Psoas muscle (tissue), 8 donors: ENCODE measurements around the gene PLPPR3. TPM values are rescaled to one million over a fixed set of nuclear protein-coding genes. Genes with fewer than 3 reads are reported as not detected.

ENCODE experiments used
- ATAC-seq, 4 donors: fragments of 200-7000 bp; cut with Tn5 transposase; one replicate each; pipeline ENCODE4 v1.9.1; 2020; ENCODE audit warnings: moderate library complexity in 3 of 4, mild to moderate bottlenecking in 2 of 4
- DNase-seq, 2 donors: peaks; one replicate each; pipeline ENCODE4 v3.0.0-alpha.2; 2020
- H3K27ac ChIP-seq: fragments of 200-600 bp; one replicate; pipeline ENCODE4 v1.8.0; 2022
- H3K27me3 ChIP-seq, 3 donors: fragments of 200-600 bp in 1 of 3; one replicate each; pipeline versions ENCODE4 v1.6.1 to v1.8.0; 2013 to 2022; ENCODE audit warnings: low read length in 2 of 3, mild to moderate bottlenecking in 2 of 3, moderate library complexity in 1 of 3; ENCODE audit not compliant: insufficient read depth in 3 of 3
- H3K36me3 ChIP-seq, 2 donors: fragments of 200-600 bp in 1 of 2; one replicate each; pipeline versions ENCODE4 v1.6.1 to v1.8.0; 2013 to 2022; ENCODE audit warnings: low read depth in 1 of 2, mild to moderate bottlenecking in 1 of 2, moderate library complexity in 1 of 2; ENCODE audit not compliant: insufficient read depth in 1 of 2
- H3K4me1 ChIP-seq: fragments of 200-600 bp; one replicate; pipeline ENCODE4 v1.8.0; 2022
- H3K4me3 ChIP-seq: fragments of 200-600 bp; one replicate; pipeline ENCODE4 v1.8.0; 2022; ENCODE audit warnings: mild to moderate bottlenecking
- H3K9me3 ChIP-seq: fragments of 200-600 bp; one replicate; pipeline ENCODE4 v1.8.0; 2022
- WGBS, 3 donors: extraction: QIAGEN DNeasy Blood & Tissue Kit; methylation state at CpG; one replicate each; pipeline versions ENCODE4 v1.1.6 to v1.1.7; 2013; 5-methylcytosine and 5-hydroxymethylcytosine counted together
- intact Hi-C, 2 donors: fragments of 100-400 bp; cut with DNase I; formaldehyde crosslinking; loops; one replicate each; pipeline versions ENCODE4 v1.11.0 to v1.14.2; 2022
- polyA plus RNA-seq, 3 donors: library from polyadenylated mRNA; stranded (reverse); fragments of 200-250 nt; gene quantifications; one replicate each; pipeline ENCODE4 v1.2.3, GENCODE V29; 2013
- total RNA-seq, 4 donors: library from RNA; stranded (reverse); fragmentation: NEBNext Ultra II Directional in 2 of 4; extraction: Animal tissue kit (Norgen Biotek cat#: 25700) in 2 of 4; gene quantifications; one replicate each; pipeline versions ENCODE4 v1.2.1 to v1.2.4, GENCODE V29; 2021 to 2023
- TF ChIP-seq, protein P1 (sequence below): fragments of 200-600 bp; IDR thresholded peaks from one replicate; pipeline ENCODE4 v1.8.0; 2022; ENCODE audit warnings: antibody characterized with exemption
- donor health status: healthy with polysubstance abuse.
- donor health status: DM: no; HTN: no; CAD: no; lungs with moderate emphysema.
- donor health status: Bipolar disorder and iron deficiency.
- donor health status: healthy.
- donor health status: DM: yes; HTN: yes; CAD: no.
- donor health status: DM: no; HTN: no; CAD: no.
- donor health status: DM: no; HTN: no; CAD: no.
- donor health status: DM: yes; HTN: yes; CAD: no.

The PLPPR3 gene
- total and polyA plus RNA-seq, 7 donors, result not detected

- H3K4me1 ChIP-seq, result no peaks in the 10 kb centered on the region
- no peak for ATAC-seq
- peaks cover 0 to 11% (median 7%) of the 10 kb centered on the region in 3 donors for H3K27me3 ChIP-seq
- intact Hi-C loops, result no loop called here
- TF ChIP-seq, protein P1, sequence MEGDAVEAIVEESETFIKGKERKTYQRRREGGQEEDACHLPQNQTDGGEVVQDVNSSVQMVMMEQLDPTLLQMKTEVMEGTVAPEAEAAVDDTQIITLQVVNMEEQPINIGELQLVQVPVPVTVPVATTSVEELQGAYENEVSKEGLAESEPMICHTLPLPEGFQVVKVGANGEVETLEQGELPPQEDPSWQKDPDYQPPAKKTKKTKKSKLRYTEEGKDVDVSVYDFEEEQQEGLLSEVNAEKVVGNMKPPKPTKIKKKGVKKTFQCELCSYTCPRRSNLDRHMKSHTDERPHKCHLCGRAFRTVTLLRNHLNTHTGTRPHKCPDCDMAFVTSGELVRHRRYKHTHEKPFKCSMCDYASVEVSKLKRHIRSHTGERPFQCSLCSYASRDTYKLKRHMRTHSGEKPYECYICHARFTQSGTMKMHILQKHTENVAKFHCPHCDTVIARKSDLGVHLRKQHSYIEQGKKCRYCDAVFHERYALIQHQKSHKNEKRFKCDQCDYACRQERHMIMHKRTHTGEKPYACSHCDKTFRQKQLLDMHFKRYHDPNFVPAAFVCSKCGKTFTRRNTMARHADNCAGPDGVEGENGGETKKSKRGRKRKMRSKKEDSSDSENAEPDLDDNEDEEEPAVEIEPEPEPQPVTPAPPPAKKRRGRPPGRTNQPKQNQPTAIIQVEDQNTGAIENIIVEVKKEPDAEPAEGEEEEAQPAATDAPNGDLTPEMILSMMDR, result no peak
- no peaks in the 10 kb centered on the region for H3K36me3 ChIP-seq
- DNase-seq, result no peak
- H3K9me3 ChIP-seq, result no peaks in the 10 kb centered on the region
- H3K27ac ChIP-seq, result no peak overlapping the region
- WGBS, 3 donors, result 72 to 85% (median 73%) methylated on average over 18 of the region's 18 CpGs
- H3K4me3 ChIP-seq, result no peak overlapping the region
These were observed 45.2 kb downstream of the PLPPR3 start for GRCh38 chr19:776549-776948.

DNA sequence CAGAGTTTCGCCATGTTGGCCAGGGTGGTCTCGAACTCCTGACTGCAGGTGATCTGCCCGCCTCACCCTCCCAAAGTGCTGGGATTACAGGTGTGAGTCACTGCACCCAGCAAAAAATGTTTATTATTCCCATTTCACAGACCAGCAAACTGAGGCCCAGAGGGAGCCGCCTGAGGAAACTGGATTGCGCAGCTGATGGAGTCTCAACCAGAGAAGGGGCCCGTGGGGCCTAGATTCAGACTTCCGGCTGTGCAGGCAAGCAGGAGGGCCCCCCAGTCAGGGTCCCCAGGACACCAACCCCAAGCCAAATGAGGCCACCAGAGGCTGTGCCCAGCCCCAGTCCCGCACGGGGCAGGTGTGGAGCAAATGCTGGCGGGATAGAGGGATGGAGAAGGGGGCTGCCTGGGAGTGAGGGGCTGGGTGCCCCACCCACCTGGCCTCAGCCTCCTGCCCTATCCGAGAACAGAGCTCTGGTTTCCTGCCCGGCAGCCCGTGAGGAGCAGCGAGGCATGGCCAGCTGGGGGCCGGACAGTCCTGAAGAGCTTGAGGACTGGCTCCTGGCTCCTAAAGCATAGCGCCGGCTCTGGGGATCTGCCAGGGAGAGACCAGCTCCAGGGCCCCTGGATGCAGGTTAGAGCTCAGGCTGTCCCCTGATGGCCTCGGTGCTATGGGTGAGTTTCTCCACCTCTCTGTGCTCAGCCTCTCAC is 48.9 kb downstream of the PLPPR3 start:
- Histone ChIP-seq H3K9me3 (no peaks in the 10 kb centered on the region), H3K4me3 (no peak overlapping the region), H3K4me1 (no peaks in the 10 kb centered on the region), H3K36me3 (no peaks in the 10 kb centered on the region), H3K27me3 (peaks cover 0 to 5% (median 0%) of the 10 kb centered on the region in 3 donors), H3K27ac (no peak overlapping the region)
- intact Hi-C loops, result loop anchor here (5.0 kb wide), 2 partner anchors 84 to 209 kb away; partner anchors contain the start of genes WDR18 (in 2 of the 2) and CFD (in 1 of the 2)
- ATAC-seq (no peak), DNase-seq (no peak)
- TF ChIP-seq, protein P1, result no peak
- WGBS, 3 donors, result 55 to 59% (median 56%) methylated on average over 18 of the region's 18 CpGs

DNA sequence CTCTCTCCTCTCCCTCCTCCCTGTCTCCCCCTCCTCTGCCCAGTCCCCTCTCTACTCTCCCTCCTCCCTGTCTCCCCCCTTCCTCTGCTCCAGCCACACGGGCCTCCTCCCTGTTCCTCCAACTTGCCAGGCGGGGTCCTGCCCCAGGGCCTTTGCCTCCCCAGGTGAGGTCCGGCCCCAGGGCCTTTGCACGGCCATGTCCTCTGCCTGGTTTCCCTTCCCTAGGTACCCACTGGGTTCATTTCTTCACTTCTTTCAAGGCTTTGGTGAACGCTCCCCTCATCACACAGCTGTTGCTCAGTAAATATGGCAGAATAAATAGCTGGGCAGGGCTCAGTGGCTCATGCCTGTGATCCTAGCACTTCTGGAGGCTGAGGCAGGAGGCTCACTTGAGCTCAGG is 49.7 kb downstream of the PLPPR3 start:
- ATAC-seq (no peak), DNase-seq (no peak)
- H3K4me1 ChIP-seq, result no peaks in the 10 kb centered on the region
- no peak overlapping the region for H3K4me3 ChIP-seq
- 76 to 82% (median 82%) methylated on average over 5 of the region's 5 CpGs for WGBS, 3 donors
- intact Hi-C loops, result loop anchor here (5.0 kb wide), 2 partner anchors 85 to 210 kb away; partner anchors contain the start of genes WDR18 (in 2 of the 2) and CFD (in 1 of the 2)
- H3K9me3 ChIP-seq, result no peaks in the 10 kb centered on the region
- TF ChIP-seq, protein P1, result no peak
- no peak overlapping the region for H3K27ac ChIP-seq
- H3K27me3 ChIP-seq, result peaks cover 0 to 5% (median 0%) of the 10 kb centered on the region in 3 donors
- H3K36me3 ChIP-seq, result no peaks in the 10 kb centered on the region

DNA sequence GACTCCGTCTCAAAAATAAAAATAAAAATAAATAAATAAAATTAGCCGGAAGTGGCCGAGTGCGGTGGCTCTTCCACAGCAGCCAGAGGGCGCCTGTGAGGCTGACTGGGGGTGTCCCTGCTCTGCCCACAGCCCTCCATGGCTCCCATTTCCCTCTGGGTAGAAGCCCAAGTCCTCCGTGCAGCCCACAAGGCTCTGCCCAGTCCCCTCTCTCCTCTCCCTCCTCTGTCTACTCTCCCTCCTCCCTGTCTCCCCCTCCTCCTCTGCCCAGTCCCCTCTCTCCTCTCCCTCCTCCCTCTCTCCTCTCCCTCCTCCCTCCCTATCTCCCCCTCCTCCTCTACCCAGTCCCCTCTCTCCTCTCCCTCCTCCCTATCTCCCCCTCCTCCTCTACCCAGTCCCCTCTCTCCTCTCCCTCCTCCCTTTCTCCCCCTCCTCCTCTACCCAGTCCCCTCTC is 50.4 kb downstream of the PLPPR3 start:
- Histone ChIP-seq H3K4me3 (no peak overlapping the region), H3K36me3 (no peaks in the 10 kb centered on the region), H3K9me3 (no peaks in the 10 kb centered on the region), H3K27me3 (peaks cover 0 to 5% (median 0%) of the 10 kb centered on the region in 3 donors), H3K27ac (no peak overlapping the region), H3K4me1 (no peaks in the 10 kb centered on the region)
- peak in 1 of 2 donors; percentile 72 for DNase-seq
- ATAC-seq, result peak in 3 of 4 donors; percentile 36 to 60 (median 51)
- WGBS, 3 donors, result 10 to 25% (median 12%) methylated on average over 5 to 6 of the region's 6 CpGs
- intact Hi-C loops, result loop anchor here (5.0 kb wide), 2 partner anchors 86 to 211 kb away; partner anchors contain the start of genes WDR18 (in 2 of the 2) and CFD (in 1 of the 2)
- TF ChIP-seq, protein P1, result peak; percentile 53
